GM23338 (cell line): ENCODE data around the gene TPRKB. TPM values are rescaled to one million over a fixed set of nuclear protein-coding genes. Genes with fewer than 3 reads are reported as not detected.

Experiments
- ATAC-seq: fragments of 200-7000 bp; cut with Tn5 transposase; 3 replicates; pipeline ENCODE4 v1.9.1; 2020
- DNase-seq: peaks from one replicate; pipeline ENCODE4 v3.0.0-alpha.2; 2015; ENCODE audit warnings: low spot score
- H2AFZ ChIP-seq: fragments of 200-600 bp; sonication (generic); 2 replicates; pipeline ENCODE4 v1.8.0; 2016; ENCODE audit warnings: antibody characterized with exemption, mild to moderate bottlenecking, moderate library complexity
- H3F3A ChIP-seq: fragments of 200-600 bp; sonication (generic); replicated peaks from 2 replicates; pipeline ENCODE4 v1.8.0; 2017; ENCODE audit warnings: antibody characterized with exemption, mixed run types, low read depth
- H3K27ac ChIP-seq: fragments of 200-600 bp; sonication (generic); 2 replicates; pipeline ENCODE4 v1.6.1; 2016; ENCODE audit warnings: low read depth
- H3K27me3 ChIP-seq: fragments of 200-600 bp; sonication (generic); 2 replicates; pipeline ENCODE4 v1.8.0; 2016; ENCODE audit warnings: mild to moderate bottlenecking, mixed run types, moderate library complexity; ENCODE audit not compliant: insufficient read depth
- H3K36me3 ChIP-seq: fragments of 200-600 bp; sonication (generic); 2 replicates; pipeline ENCODE4 v1.8.0; 2016; ENCODE audit warnings: mild to moderate bottlenecking; ENCODE audit not compliant: insufficient read depth
- H3K4me1 ChIP-seq: fragments of 200-600 bp; sonication (generic); 2 replicates; pipeline ENCODE4 v1.8.0; 2016; ENCODE audit warnings: mild to moderate bottlenecking, moderate library complexity; ENCODE audit not compliant: insufficient read depth
- H3K4me2 ChIP-seq: fragments of 200-600 bp; sonication (generic); 2 replicates; pipeline ENCODE4 v1.7.1; 2017; ENCODE audit warnings: mixed run types
- H3K4me3 ChIP-seq: fragments of 200-600 bp; sonication (generic); 2 replicates; pipeline ENCODE4 v1.6.1; 2016; ENCODE audit warnings: mixed run types
- H3K79me2 ChIP-seq: fragments of 200-600 bp; sonication (generic); replicated peaks from 2 replicates; pipeline ENCODE4 v1.8.0; 2017; ENCODE audit warnings: mild to moderate bottlenecking; ENCODE audit not compliant: insufficient read depth
- H3K9me2 ChIP-seq: fragments of 200-600 bp; sonication (generic); 2 replicates; pipeline ENCODE4 v1.8.0; 2017; ENCODE audit not compliant: insufficient read depth
- H4K20me1 ChIP-seq: fragments of 200-600 bp; sonication (generic); replicated peaks from 2 replicates; pipeline ENCODE4 v1.8.0; 2017; ENCODE audit warnings: mild to moderate bottlenecking; ENCODE audit not compliant: insufficient read depth
- H3K27ac Mint-ChIP-seq: 2 replicates; pipeline ENCODE4 v1.8.0; 2020; ENCODE audit warnings: inconsistent platforms, mild to moderate bottlenecking, moderate library complexity, mixed read lengths
- H3K27me3 Mint-ChIP-seq: 3 replicates; pipeline ENCODE4 v1.8.0; 2022; ENCODE audit warnings: low read depth, mild to moderate bottlenecking, moderate library complexity, mixed read lengths, inconsistent platforms; ENCODE audit not compliant: insufficient read depth, poor library complexity
- H3K36me3 Mint-ChIP-seq: 3 replicates; pipeline ENCODE4 v1.8.0; 2021; ENCODE audit warnings: low read depth, mild to moderate bottlenecking, inconsistent platforms, moderate library complexity, mixed read lengths
- H3K4me1 Mint-ChIP-seq: 3 replicates; pipeline ENCODE4 v1.8.0; 2020; ENCODE audit warnings: mild to moderate bottlenecking, inconsistent platforms, mixed read lengths
- H3K4me3 Mint-ChIP-seq: 3 replicates; pipeline ENCODE4 v1.8.0; 2021; ENCODE audit warnings: moderate library complexity, mild to moderate bottlenecking, inconsistent platforms, mixed read lengths
- H3K9me3 Mint-ChIP-seq: 3 replicates; pipeline ENCODE4 v1.8.0; 2020; ENCODE audit warnings: moderate library complexity, mild to moderate bottlenecking, inconsistent platforms, mixed read lengths
- CREB1 ChIP-seq: fragments of 250-450 bp; sonication (Bioruptor Pico); IDR thresholded peaks from 2 replicates; pipeline ENCODE4 v1.5.0; 2020; ENCODE audit warnings: low read depth, mild to moderate bottlenecking, moderate library complexity
- EZH2 ChIP-seq: fragments of 200-600 bp; sonication (generic); IDR thresholded peaks from one replicate; pipeline ENCODE4 v1.8.0; 2017; ENCODE audit warnings: antibody characterized with exemption, mild to moderate bottlenecking, low read depth; ENCODE audit not compliant: unreplicated experiment
- JUNB ChIP-seq: IDR thresholded peaks from one replicate; pipeline ENCODE4 v1.6.1; 2016; ENCODE audit warnings: antibody characterized with exemption; ENCODE audit not compliant: unreplicated experiment
- NANOG ChIP-seq: IDR thresholded peaks from 2 replicates; pipeline ENCODE4 v1.6.1; 2016; ENCODE audit warnings: antibody characterized with exemption, borderline replicate concordance
- STAT1 ChIP-seq: IDR thresholded peaks from one replicate; pipeline ENCODE4 v1.6.1; 2016; ENCODE audit warnings: antibody characterized with exemption; ENCODE audit not compliant: unreplicated experiment
- ZNF114 ChIP-seq: fragments of 250-450 bp; sonication (Bioruptor Pico); IDR thresholded peaks from 2 replicates; pipeline ENCODE4 v1.5.0; 2020; ENCODE audit warnings: mild to moderate bottlenecking, moderate library complexity
- polyA plus RNA-seq: library from polyadenylated mRNA; unstranded; fragments of >200 nt; fragmentation: Nextera tagmentation; extraction: Ambion mirVana; gene quantifications from 2 replicates; pipeline ENCODE4 v1.2.1, GENCODE V29; 2016
- total RNA-seq: library from RNA; depleted of rRNA; stranded (reverse); fragments of >200 nt; shearing (Covaris generic); gene quantifications from 2 replicates; pipeline ENCODE4 v1.2.3, GENCODE V29; 2014
- TF ChIP-seq, protein P1 (sequence below): fragments of 250-450 bp; sonication (Bioruptor Pico); IDR thresholded peaks from 2 replicates; pipeline ENCODE4 v1.5.0; 2020; ENCODE audit warnings: mild to moderate bottlenecking, moderate library complexity
- TF ChIP-seq, protein P2 (sequence below), 2 experiments: fragments of 200-600 bp in 1 of 2; sonication (generic) in 1 of 2; conservative IDR thresholded peaks; 2 replicates each; pipeline versions ENCODE4 v1.5.1 to v1.6.1; 2016 to 2017; ENCODE audit warnings: antibody characterized with exemption in 2 of 2, low read depth in 2 of 2, mild to moderate bottlenecking in 2 of 2, moderate library complexity in 1 of 2
- TF ChIP-seq, protein P3 (sequence below): IDR thresholded peaks from 2 replicates; pipeline ENCODE4 v1.6.1; 2016; ENCODE audit warnings: antibody characterized with exemption

TPRKB gene
- total and polyA plus RNA-seq, 2 experiments from 2014 or later, result 31.2 to 186 TPM

DNA sequence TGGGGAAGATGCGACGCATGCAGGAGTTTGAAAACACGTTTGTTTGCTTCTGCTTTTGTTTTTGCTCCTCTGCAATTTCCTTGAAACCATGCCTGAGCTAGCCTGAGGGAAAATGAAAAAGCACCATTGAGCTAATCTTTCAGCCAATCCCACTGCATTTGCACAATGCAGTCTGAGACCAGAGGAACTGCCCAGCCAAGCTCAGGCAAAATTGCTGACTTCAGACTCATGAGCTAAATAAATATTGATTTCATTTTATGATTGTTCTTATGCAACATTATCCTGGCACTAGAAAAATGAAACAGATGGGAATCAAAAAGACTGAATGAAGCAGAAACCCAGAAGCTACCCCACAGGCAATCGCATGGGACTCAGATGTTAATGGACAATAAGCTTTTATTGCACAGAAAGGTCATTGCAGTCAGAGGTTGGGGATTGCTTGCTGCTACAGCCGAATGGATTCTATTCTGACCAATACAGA lies 37.0 kb downstream of the TPRKB start:
- no peaks in the 10 kb centered on the region for H3K27me3 ChIP-seq
- Mint-ChIP-seq H3K4me3 (no peak overlapping the region), H3K27me3 (peaks cover 9% of the 10 kb centered on the region), H3K27ac (no peak overlapping the region), H3K4me1 (no peaks in the 10 kb centered on the region), H3K36me3 (0 out of 3 replicates have a peak, but pooled peaks cover 4% of the 10 kb centered on the region), H3K9me3 (peaks cover 40% of the 10 kb centered on the region)
- DNase-seq (no peak), ATAC-seq (no peak)
- no peak for TF ChIP-seq JUNB
- TF ChIP-seq, protein P1, sequence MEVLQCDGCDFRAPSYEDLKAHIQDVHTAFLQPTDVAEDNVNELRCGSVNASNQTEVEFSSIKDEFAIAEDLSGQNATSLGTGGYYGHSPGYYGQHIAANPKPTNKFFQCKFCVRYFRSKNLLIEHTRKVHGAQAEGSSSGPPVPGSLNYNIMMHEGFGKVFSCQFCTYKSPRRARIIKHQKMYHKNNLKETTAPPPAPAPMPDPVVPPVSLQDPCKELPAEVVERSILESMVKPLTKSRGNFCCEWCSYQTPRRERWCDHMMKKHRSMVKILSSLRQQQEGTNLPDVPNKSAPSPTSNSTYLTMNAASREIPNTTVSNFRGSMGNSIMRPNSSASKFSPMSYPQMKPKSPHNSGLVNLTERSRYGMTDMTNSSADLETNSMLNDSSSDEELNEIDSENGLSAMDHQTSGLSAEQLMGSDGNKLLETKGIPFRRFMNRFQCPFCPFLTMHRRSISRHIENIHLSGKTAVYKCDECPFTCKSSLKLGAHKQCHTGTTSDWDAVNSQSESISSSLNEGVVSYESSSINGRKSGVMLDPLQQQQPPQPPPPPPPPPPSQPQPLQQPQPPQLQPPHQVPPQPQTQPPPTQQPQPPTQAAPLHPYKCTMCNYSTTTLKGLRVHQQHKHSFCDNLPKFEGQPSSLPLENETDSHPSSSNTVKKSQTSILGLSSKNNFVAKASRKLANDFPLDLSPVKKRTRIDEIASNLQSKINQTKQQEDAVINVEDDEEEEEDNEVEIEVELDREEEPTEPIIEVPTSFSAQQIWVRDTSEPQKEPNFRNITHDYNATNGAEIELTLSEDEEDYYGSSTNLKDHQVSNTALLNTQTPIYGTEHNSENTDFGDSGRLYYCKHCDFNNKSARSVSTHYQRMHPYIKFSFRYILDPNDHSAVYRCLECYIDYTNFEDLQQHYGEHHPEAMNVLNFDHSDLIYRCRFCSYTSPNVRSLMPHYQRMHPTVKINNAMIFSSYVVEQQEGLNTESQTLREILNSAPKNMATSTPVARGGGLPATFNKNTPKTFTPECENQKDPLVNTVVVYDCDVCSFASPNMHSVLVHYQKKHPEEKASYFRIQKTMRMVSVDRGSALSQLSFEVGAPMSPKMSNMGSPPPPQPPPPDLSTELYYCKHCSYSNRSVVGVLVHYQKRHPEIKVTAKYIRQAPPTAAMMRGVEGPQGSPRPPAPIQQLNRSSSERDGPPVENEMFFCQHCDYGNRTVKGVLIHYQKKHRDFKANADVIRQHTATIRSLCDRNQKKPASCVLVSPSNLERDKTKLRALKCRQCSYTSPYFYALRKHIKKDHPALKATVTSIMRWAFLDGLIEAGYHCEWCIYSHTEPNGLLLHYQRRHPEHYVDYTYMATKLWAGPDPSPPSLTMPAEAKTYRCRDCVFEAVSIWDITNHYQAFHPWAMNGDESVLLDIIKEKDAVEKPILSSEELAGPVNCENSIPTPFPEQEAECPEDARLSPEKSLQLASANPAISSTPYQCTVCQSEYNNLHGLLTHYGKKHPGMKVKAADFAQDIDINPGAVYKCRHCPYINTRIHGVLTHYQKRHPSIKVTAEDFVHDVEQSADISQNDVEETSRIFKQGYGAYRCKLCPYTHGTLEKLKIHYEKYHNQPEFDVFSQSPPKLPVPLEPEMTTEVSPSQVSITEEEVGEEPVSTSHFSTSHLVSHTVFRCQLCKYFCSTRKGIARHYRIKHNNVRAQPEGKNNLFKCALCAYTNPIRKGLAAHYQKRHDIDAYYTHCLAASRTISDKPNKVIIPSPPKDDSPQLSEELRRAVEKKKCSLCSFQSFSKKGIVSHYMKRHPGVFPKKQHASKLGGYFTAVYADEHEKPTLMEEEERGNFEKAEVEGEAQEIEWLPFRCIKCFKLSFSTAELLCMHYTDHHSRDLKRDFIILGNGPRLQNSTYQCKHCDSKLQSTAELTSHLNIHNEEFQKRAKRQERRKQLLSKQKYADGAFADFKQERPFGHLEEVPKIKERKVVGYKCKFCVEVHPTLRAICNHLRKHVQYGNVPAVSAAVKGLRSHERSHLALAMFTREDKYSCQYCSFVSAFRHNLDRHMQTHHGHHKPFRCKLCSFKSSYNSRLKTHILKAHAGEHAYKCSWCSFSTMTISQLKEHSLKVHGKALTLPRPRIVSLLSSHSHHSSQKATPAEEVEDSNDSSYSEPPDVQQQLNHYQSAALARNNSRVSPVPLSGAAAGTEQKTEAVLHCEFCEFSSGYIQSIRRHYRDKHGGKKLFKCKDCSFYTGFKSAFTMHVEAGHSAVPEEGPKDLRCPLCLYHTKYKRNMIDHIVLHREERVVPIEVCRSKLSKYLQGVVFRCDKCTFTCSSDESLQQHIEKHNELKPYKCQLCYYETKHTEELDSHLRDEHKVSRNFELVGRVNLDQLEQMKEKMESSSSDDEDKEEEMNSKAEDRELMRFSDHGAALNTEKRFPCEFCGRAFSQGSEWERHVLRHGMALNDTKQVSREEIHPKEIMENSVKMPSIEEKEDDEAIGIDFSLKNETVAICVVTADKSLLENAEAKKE (CRISPR knock-in tag), result no peak
- no peak for TF ChIP-seq CREB1 (CRISPR knock-in tag)
- TF ChIP-seq NANOG, result no peak
- TF ChIP-seq, protein P2, sequence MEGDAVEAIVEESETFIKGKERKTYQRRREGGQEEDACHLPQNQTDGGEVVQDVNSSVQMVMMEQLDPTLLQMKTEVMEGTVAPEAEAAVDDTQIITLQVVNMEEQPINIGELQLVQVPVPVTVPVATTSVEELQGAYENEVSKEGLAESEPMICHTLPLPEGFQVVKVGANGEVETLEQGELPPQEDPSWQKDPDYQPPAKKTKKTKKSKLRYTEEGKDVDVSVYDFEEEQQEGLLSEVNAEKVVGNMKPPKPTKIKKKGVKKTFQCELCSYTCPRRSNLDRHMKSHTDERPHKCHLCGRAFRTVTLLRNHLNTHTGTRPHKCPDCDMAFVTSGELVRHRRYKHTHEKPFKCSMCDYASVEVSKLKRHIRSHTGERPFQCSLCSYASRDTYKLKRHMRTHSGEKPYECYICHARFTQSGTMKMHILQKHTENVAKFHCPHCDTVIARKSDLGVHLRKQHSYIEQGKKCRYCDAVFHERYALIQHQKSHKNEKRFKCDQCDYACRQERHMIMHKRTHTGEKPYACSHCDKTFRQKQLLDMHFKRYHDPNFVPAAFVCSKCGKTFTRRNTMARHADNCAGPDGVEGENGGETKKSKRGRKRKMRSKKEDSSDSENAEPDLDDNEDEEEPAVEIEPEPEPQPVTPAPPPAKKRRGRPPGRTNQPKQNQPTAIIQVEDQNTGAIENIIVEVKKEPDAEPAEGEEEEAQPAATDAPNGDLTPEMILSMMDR (conservative IDR thresholded peaks at IDR 0.05; ENCODE audit: low read depth in 2 of 2), result no peak
- TF ChIP-seq, protein P3, sequence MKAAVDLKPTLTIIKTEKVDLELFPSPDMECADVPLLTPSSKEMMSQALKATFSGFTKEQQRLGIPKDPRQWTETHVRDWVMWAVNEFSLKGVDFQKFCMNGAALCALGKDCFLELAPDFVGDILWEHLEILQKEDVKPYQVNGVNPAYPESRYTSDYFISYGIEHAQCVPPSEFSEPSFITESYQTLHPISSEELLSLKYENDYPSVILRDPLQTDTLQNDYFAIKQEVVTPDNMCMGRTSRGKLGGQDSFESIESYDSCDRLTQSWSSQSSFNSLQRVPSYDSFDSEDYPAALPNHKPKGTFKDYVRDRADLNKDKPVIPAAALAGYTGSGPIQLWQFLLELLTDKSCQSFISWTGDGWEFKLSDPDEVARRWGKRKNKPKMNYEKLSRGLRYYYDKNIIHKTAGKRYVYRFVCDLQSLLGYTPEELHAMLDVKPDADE, result no peak
- TF ChIP-seq ZNF114 (CRISPR knock-in tag), result no peak
- TF ChIP-seq STAT1, result no peak
- no peak for TF ChIP-seq EZH2
- no peaks in the 10 kb centered on the region for H4K20me1 ChIP-seq
- no peaks in the 10 kb centered on the region for H3F3A ChIP-seq
- H3K4me1 ChIP-seq, result no peaks in the 10 kb centered on the region
- no peaks in the 10 kb centered on the region for H3K79me2 ChIP-seq
- H3K9me2 ChIP-seq, result no peaks in the 10 kb centered on the region
- no peak overlapping the region for H3K4me2 ChIP-seq
- no peaks in the 10 kb centered on the region for H3K36me3 ChIP-seq
- H2AFZ ChIP-seq, result no peak overlapping the region
- no peak overlapping the region for H3K4me3 ChIP-seq
- no peak overlapping the region for H3K27ac ChIP-seq
